ENCODE data around the gene CLPSL1. TPM values are rescaled to one million over a fixed set of nuclear protein-coding genes. Genes with fewer than 3 reads are reported as not detected.
A peak's percentile ranks its signal among the peaks of the same experiment; 100 is the strongest.
"Not testable (repeated sequence)": the region's sequence is repeated elsewhere in the genome, so short reads cannot be mapped to it uniquely, and the experiment has no call there.

Gene CLPSL1
- total and polyA plus RNA-seq, 2 of the 13 experiments (the other 11 are each of a cell fraction or from before 2014, with no cell fraction given) = not detected

DNA sequence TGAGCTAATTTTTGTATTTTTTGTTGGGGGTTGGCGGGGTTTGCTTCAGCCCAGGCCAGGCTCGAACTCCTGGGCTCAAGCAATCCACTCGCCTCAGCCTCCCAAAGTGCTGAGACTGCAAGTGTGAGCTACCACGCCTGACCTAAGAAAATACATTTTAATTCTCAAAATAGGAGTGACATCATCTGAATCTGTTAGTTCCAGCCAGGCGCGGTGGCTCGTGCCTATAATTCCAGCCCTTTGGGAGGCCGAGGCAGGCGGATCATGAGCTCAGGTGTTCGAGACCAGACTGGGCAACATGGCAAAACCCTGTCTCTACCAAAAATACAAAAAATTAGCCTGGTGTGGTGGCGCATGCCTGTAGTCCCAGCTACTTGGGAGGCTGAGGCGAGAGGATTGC is 46.5 kb upstream of the CLPSL1 start:
- FAIRE-seq; DNase-seq (ENCODE audit: low spot score); H3K27ac ChIP-seq (ENCODE audit: extremely low read length, insufficient read depth, low read length); H3K27me3 ChIP-seq (ENCODE audit: control insufficient read depth in 1 of 2, insufficient read depth in 2 of 2, low read length in 2 of 2); H2AFZ ChIP-seq (ENCODE audit: low read length); H4K20me1 ChIP-seq (ENCODE audit: insufficient read depth, low read length); H3K4me2 ChIP-seq (ENCODE audit: low read depth, low read length); H3K9ac ChIP-seq (ENCODE audit: insufficient read depth, low read depth, low read length); H3K4me3 ChIP-seq (replicated peaks in 1 of 3; ENCODE audit: insufficient read depth in 1 of 3, low read depth in 2 of 3, low read length in 3 of 3); POLR2A ChIA-PET; BruUV-seq (replicated peaks); H3K79me2 ChIP-seq (ENCODE audit: insufficient read depth, low read length); ATAC-seq; H3K9me3 ChIP-seq (ENCODE audit: low read length); H3K36me3 ChIP-seq (replicated peaks in 1 of 2; ENCODE audit: control insufficient read depth in 1 of 2, insufficient read depth in 2 of 2, low read length in 2 of 2); TF ChIP-seq ATF7 (CRISPR knock-in tag; IDR thresholded peaks at IDR 0.05): not testable (repeated sequence)
- in situ Hi-C loops (cut with HindIII; ENCODE audit: extremely low pct_ligation_motif_present, low pct_unique_long_range_greater_than_20kb) (loop anchor here (10.0 kb wide), 1 partner anchor 420 kb away; no protein-coding TSS in a partner anchor), intact Hi-C loops (cut with micrococcal nuclease; ENCODE audit: unreplicated experiment) (loop anchor here (10.0 kb wide), 1 partner anchor 440 kb away; the partner anchor contains the start of gene DEF6)
- 0 out of 2 replicates have a peak, but pooled peaks have one; percentile 26 for TF ChIP-seq ATF7 (IDR thresholded peaks at IDR 0.05)
- H3K4me1 ChIP-seq (ENCODE audit: insufficient read depth, low read length) = peaks cover 69% of the 10 kb centered on the region
- WGBS (ENCODE audit: low lambda C conversion rate) = 92% methylated on average over 12 of the region's 12 CpGs
- CTCF ChIA-PET (ENCODE audit: low intra/inter-chr PET ratio, low total read pairs) = interaction anchor here (5.0 kb wide), 1 partner anchor 151 kb away, joined by 131 read pairs; no protein-coding TSS in a partner anchor

DNA sequence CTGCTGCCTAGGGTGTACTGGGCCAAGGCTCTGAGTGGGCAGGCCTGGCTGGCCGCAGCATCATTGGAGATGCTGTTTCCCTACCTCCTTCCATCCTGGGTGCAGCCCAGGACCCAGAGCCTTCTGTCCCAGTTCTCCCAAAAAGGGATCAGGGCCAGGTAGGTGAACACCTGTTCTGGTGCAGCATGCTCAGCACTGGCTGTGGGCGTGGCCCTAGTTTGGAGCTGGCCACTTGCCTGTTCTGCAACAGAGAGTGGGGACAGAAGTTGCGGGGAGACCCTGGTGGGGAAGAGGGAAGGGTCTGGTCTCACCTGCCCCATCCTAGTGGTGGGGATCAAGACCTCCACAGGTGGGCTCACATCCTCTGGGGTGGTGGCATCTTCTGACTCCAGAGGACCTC is 45.4 kb upstream of the CLPSL1 start:
- no peaks in the 10 kb centered on the region for H4K20me1 ChIP-seq (ENCODE audit: insufficient read depth, low read length)
- no peak overlapping the region for H3K9ac ChIP-seq (ENCODE audit: insufficient read depth, low read depth, low read length)
- WGBS (ENCODE audit: low lambda C conversion rate) = 88% methylated on average over 1 of the region's 3 CpGs
- no peak for DNase-seq (ENCODE audit: low spot score)
- H3K27ac ChIP-seq (ENCODE audit: extremely low read length, insufficient read depth, low read length) = no peak overlapping the region
- ChIA-PET CTCF (ENCODE audit: low intra/inter-chr PET ratio, low total read pairs) (interaction anchor here (1.3 to 5.0 kb wide), 2 partner anchors 111 to 152 kb away, joined by 4 to 131 read pairs; no protein-coding TSS in a partner anchor), POLR2A (interaction anchor here (1.7 kb wide), 1 partner anchor 133 kb away, joined by 7 read pairs; no protein-coding TSS in a partner anchor)
- H3K36me3 ChIP-seq (replicated peaks in 1 of 2; ENCODE audit: control insufficient read depth in 1 of 2, insufficient read depth in 2 of 2, low read length in 2 of 2) = no peaks in the 10 kb centered on the region
- no peak overlapping the region for H3K4me2 ChIP-seq (ENCODE audit: low read depth, low read length)
- TF ChIP-seq ZNF20 (CRISPR knock-in tag; IDR thresholded peaks at IDR 0.05) (no peak), ZBTB3 (CRISPR knock-in tag; IDR thresholded peaks at IDR 0.05; ENCODE audit: borderline replicate concordance, low read depth) (no peak), GABPB1 (CRISPR knock-in tag; IDR thresholded peaks at IDR 0.05) (no peak), SOX6 (IDR thresholded peaks at IDR 0.05) (no peak), SOX6 (CRISPR knock-in tag; IDR thresholded peaks at IDR 0.05) (no peak), TIGD3 (CRISPR knock-in tag; IDR thresholded peaks at IDR 0.05; ENCODE audit: borderline replicate concordance) (no peak), ZFP90 (CRISPR knock-in tag; IDR thresholded peaks at IDR 0.05; ENCODE audit: borderline replicate concordance) (no peak)
- H3K9me3 ChIP-seq (ENCODE audit: low read length) = no peaks in the 10 kb centered on the region
- no peaks in the 10 kb centered on the region for H3K79me2 ChIP-seq (ENCODE audit: insufficient read depth, low read length)
- no peak for FAIRE-seq
- ATAC-seq = no peak
- peaks cover 69% of the 10 kb centered on the region for H3K4me1 ChIP-seq (ENCODE audit: insufficient read depth, low read length)
- no peak overlapping the region for H2AFZ ChIP-seq (ENCODE audit: low read length)
- no peaks in the 10 kb centered on the region for H3K27me3 ChIP-seq (ENCODE audit: control insufficient read depth in 1 of 2, insufficient read depth in 2 of 2, low read length in 2 of 2)
- BruUV-seq (replicated peaks) = no TSS peak
- in situ Hi-C loops (cut with HindIII; ENCODE audit: extremely low pct_ligation_motif_present, low pct_unique_long_range_greater_than_20kb) = loop anchor here (5.0 to 10.0 kb wide), 2 partner anchors 153 to 421 kb away; no protein-coding TSS in a partner anchor
- intact Hi-C loops (cut with micrococcal nuclease; ENCODE audit: unreplicated experiment) = loop anchor here (10.0 kb wide), 1 partner anchor 441 kb away; the partner anchor contains the start of gene DEF6
- H3K4me3 ChIP-seq (replicated peaks in 1 of 3; ENCODE audit: insufficient read depth in 1 of 3, low read depth in 2 of 3, low read length in 3 of 3) = no peak overlapping the region
